ENCODE measurements around the gene CENPVL1.
"Not testable (repeated sequence)": the region's sequence is repeated elsewhere in the genome, so short reads cannot be mapped to it uniquely, and the experiment has no call there.

- TF ChIP-seq MAX (IDR thresholded peaks at IDR 0.05; ENCODE audit: low read depth, low read length); POLR2A (IDR thresholded peaks at IDR 0.05; ENCODE audit: extremely low read depth, insufficient read length): not testable (repeated sequence)
- TF ChIP-seq, protein P1, sequence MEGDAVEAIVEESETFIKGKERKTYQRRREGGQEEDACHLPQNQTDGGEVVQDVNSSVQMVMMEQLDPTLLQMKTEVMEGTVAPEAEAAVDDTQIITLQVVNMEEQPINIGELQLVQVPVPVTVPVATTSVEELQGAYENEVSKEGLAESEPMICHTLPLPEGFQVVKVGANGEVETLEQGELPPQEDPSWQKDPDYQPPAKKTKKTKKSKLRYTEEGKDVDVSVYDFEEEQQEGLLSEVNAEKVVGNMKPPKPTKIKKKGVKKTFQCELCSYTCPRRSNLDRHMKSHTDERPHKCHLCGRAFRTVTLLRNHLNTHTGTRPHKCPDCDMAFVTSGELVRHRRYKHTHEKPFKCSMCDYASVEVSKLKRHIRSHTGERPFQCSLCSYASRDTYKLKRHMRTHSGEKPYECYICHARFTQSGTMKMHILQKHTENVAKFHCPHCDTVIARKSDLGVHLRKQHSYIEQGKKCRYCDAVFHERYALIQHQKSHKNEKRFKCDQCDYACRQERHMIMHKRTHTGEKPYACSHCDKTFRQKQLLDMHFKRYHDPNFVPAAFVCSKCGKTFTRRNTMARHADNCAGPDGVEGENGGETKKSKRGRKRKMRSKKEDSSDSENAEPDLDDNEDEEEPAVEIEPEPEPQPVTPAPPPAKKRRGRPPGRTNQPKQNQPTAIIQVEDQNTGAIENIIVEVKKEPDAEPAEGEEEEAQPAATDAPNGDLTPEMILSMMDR (IDR thresholded peaks at IDR 0.05; ENCODE audit: low read depth, low read length): not testable (repeated sequence)
Measured at GRCh38 chrX:51681808-51682719, 28.2 kb upstream of the CENPVL1 start.
